ENCODE measurements around the gene CGNL1.

DNA sequence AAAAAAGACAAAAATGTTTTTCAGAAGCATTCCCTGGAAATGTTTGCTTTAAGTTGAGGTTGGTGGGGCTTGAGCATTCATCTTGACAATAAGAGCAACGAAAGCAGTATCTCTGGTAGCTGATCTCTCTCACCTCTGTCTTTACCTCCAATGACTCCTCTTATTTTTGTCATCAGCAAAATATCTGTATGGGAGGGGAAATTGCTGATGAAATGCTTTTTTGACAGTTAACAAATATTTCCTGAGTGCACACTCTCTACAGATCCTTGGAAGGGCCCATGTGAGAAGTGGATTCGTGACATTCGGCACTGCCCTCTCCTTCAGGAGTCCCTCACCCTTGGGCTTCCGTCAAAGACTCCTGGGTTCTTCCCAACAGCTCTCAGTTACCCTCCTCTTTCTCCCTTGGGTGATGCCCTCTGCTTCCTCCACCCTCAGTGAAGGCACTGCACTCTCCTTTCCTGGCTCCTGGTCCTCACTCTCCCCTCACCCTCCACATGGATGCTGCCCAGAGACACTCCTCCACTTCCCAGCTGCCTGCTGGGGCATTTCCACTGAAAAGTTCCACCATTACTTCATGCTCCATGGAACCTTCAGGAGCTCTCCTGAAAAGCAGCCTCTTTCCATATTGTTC, 2.9 kb upstream of the CGNL1 start:
- no peak for TF ChIP-seq CTCF (IDR thresholded peaks at IDR 0.05)
- no peak for TF ChIP-seq POLR2A (IDR thresholded peaks at IDR 0.05)
